Spleen (tissue), 11 donors: Measurements from ENCODE around the gene ZNF319. TPM values are rescaled to one million over a fixed set of nuclear protein-coding genes. Genes with fewer than 3 reads are reported as not detected.

ENCODE experiments used
- DNase-seq: peaks from one replicate; pipeline ENCODE4 v3.0.0-alpha.2; 2020
- H3K27ac ChIP-seq, 8 donors: fragments of 200-600 bp; sonication (generic) in 7 of 8; 1 replicate in 4 of 8; 2 replicates in 4 of 8; pipeline versions ENCODE4 v1.5.0 to v1.8.0; 2016 to 2021; ENCODE audit warnings: inconsistent platforms in 4 of 8, mild to moderate bottlenecking in 4 of 8, moderate library complexity in 1 of 8
- H3K27me3 ChIP-seq, 7 donors: fragments of 200-600 bp; sonication (generic) in 6 of 7; replicated peaks in 1 of 7; 1 replicate in 4 of 7; 2 replicates in 3 of 7; pipeline versions ENCODE4 v1.5.0 to v1.8.0; 2016 to 2021; ENCODE audit warnings: inconsistent platforms in 3 of 7, mild to moderate bottlenecking in 1 of 7
- H3K36me3 ChIP-seq, 6 donors: fragments of 200-600 bp; sonication (generic) in 5 of 6; 1 replicate in 4 of 6; 2 replicates in 2 of 6; pipeline versions ENCODE4 v1.5.0 to v1.8.0; 2016 to 2021; ENCODE audit warnings: inconsistent platforms in 2 of 6
- H3K4me1 ChIP-seq, 6 donors: fragments of 200-600 bp; sonication (generic) in 5 of 6; 1 replicate in 3 of 6; 2 replicates in 3 of 6; pipeline versions ENCODE4 v1.5.0 to v1.8.0; 2016 to 2021; ENCODE audit warnings: inconsistent platforms in 3 of 6
- H3K4me3 ChIP-seq, 8 donors: fragments of 200-600 bp; sonication (generic) in 7 of 8; 1 replicate in 4 of 8; 2 replicates in 4 of 8; pipeline versions ENCODE4 v1.5.0 to v1.8.0; 2016 to 2021; ENCODE audit warnings: inconsistent platforms in 4 of 8, mild to moderate bottlenecking in 4 of 8, moderate library complexity in 2 of 8
- H3K9me3 ChIP-seq, 8 donors: fragments of 200-600 bp; sonication (generic) in 7 of 8; 1 replicate in 4 of 8; 2 replicates in 4 of 8; pipeline versions ENCODE4 v1.5.0 to v1.8.0; 2016 to 2021; ENCODE audit warnings: inconsistent platforms in 4 of 8
- POLR2A ChIP-seq, 3 donors: fragments of 450-650 bp; IDR thresholded peaks; one replicate each; pipeline ENCODE4 v1.5.1; 2017; ENCODE audit warnings: antibody characterized with exemption in 3 of 3, mild to moderate bottlenecking in 1 of 3
- POLR2AphosphoS5 ChIP-seq, 3 donors: sonication (generic); formaldehyde crosslinking; IDR thresholded peaks; one replicate each; pipeline ENCODE4 v1.5.1; 2017; ENCODE audit warnings: antibody characterized with exemption in 3 of 3
- WGBS, 5 donors: extraction: QIAGEN DNeasy Blood & Tissue Kit in 3 of 5; methylation state at CpG; one replicate each; pipeline versions ENCODE4 v1.1.5 to v1.1.7; 2013 to 2018; 5-methylcytosine and 5-hydroxymethylcytosine counted together
- intact Hi-C: fragments of 100-400 bp; cut with DNase I; formaldehyde crosslinking; loops from one replicate; pipeline ENCODE4 v1.15.0; 2023; ENCODE audit warnings: low total_unique reads
- polyA plus RNA-seq, 3 donors: library from polyadenylated mRNA; stranded (reverse); fragments of 200-250 nt; gene quantifications; one replicate each; pipeline ENCODE4 v1.2.1, GENCODE V29; 2013
- total RNA-seq, 7 donors: library from RNA; depleted of rRNA in 3 of 7; stranded (reverse); fragments of >200 nt in 3 of 7; fragmentation: NEBNext Ultra II Directional in 4 of 7; extraction: Animal tissue kit (Norgen Biotek cat#: 25700) in 4 of 7; gene quantifications; one replicate each; pipeline versions ENCODE4 v1.1.0 to v1.2.1, GENCODE V29; 2016 to 2021
- TF ChIP-seq, protein P1 (sequence below), 11 experiments: fragments of 200-600 bp in 7 of 11; fragments of 450-650 bp in 4 of 11; sonication (generic) in 4 of 11; IDR thresholded peaks in 8 of 11; conservative IDR thresholded peaks in 3 of 11; 1 replicate in 7 of 11; 2 replicates in 4 of 11; pipeline versions ENCODE4 v1.4.0 to v1.8.0; 2016 to 2021; ENCODE audit warnings: antibody characterized with exemption in 11 of 11, inconsistent platforms in 4 of 11, mild to moderate bottlenecking in 1 of 11
- donor health status: healthy with polysubstance abuse.
- donor health status: DM: no; HTN: no; CAD: no; lungs with moderate emphysema.
- donor health status: DM: no; HTN: no; CAD: no.
- donor health status: Bipolar disorder and iron deficiency.
- donor health status: healthy.
- donor health status: DM: no; HTN: no; CAD: no.
- donor health status: DM: yes; HTN: yes; CAD: no.

ZNF319 gene
- total and polyA plus RNA-seq, 10 donors = 3.0 to 23.4 (median 16.1) TPM

- WGBS, 5 donors = 78 to 95% (median 79%) methylated on average over 9 of the region's 9 CpGs
- H3K27me3 ChIP-seq = no peaks in the 10 kb centered on the region
- H3K4me1 ChIP-seq = no peaks in the 10 kb centered on the region
- H3K36me3 ChIP-seq = no peaks in the 10 kb centered on the region
- no peak for DNase-seq
- H3K27ac ChIP-seq = no peak overlapping the region
- no peak overlapping the region for H3K4me3 ChIP-seq
- TF ChIP-seq POLR2AphosphoS5 (IDR thresholded peaks at IDR 0.05) = no peak
- no peak for TF ChIP-seq POLR2A (IDR thresholded peaks at IDR 0.05)
- TF ChIP-seq, protein P1, sequence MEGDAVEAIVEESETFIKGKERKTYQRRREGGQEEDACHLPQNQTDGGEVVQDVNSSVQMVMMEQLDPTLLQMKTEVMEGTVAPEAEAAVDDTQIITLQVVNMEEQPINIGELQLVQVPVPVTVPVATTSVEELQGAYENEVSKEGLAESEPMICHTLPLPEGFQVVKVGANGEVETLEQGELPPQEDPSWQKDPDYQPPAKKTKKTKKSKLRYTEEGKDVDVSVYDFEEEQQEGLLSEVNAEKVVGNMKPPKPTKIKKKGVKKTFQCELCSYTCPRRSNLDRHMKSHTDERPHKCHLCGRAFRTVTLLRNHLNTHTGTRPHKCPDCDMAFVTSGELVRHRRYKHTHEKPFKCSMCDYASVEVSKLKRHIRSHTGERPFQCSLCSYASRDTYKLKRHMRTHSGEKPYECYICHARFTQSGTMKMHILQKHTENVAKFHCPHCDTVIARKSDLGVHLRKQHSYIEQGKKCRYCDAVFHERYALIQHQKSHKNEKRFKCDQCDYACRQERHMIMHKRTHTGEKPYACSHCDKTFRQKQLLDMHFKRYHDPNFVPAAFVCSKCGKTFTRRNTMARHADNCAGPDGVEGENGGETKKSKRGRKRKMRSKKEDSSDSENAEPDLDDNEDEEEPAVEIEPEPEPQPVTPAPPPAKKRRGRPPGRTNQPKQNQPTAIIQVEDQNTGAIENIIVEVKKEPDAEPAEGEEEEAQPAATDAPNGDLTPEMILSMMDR (IDR thresholded peaks at IDR 0.05 in 8 of 11, conservative IDR thresholded peaks at IDR 0.05 in 3 of 11) = no peak
- intact Hi-C loops = no loop called here
- H3K9me3 ChIP-seq = no peaks in the 10 kb centered on the region
Measured at GRCh38 chr16:57966986-57967385, 33.5 kb downstream of the ZNF319 start.

- TF ChIP-seq POLR2AphosphoS5 (IDR thresholded peaks at IDR 0.05) = no peak
- no peak for TF ChIP-seq POLR2A (IDR thresholded peaks at IDR 0.05)
- TF ChIP-seq, protein P1 (IDR thresholded peaks at IDR 0.05 in 8 of 11, conservative IDR thresholded peaks at IDR 0.05 in 3 of 11) = no peak
- H3K9me3 ChIP-seq = no peaks in the 10 kb centered on the region
- H3K27me3 ChIP-seq = no peaks in the 10 kb centered on the region
- DNase-seq = no peak
- H3K4me3 ChIP-seq = no peak overlapping the region
- no peak overlapping the region for H3K27ac ChIP-seq
- intact Hi-C loops = no loop called here
- no peaks in the 10 kb centered on the region for H3K36me3 ChIP-seq
- no peaks in the 10 kb centered on the region for H3K4me1 ChIP-seq
- WGBS, 5 donors = 36 to 64% (median 45%) methylated on average over 4 of the region's 4 CpGs
Measured at GRCh38 chr16:57966204-57966771, 34.2 kb downstream of the ZNF319 start.

DNA sequence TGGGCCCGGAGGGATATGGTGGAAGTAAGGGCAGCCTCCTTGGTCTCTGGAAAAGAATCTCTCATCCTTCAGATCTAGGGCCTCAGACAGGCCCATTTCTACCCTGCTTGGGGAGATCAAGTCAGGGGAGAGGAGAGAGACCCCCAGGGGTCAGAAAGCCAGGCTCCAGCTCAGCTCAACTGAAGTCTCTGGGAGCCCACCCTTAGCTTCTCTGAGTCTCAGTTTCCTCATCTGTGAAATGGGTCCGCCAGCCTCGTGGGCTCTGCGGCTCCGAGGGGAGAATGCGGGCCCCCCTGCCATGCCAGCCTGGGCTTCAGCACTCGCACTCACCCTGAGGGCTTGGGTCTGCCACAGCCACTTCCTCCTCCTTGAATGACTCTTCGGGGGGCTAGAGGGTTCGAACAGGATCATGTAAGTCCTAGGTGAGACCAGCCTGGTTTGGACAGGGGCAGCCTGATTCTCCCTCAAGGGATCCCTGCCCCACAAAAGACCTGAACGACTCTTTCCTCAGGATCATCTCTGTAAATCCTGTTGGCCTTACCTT, 36.2 kb downstream of the ZNF319 start:
- H3K27ac ChIP-seq = no peak overlapping the region
- intact Hi-C loops = no loop called here
- H3K36me3 ChIP-seq = no peaks in the 10 kb centered on the region
- no peak overlapping the region for H3K4me3 ChIP-seq
- no peaks in the 10 kb centered on the region for H3K4me1 ChIP-seq
- no peaks in the 10 kb centered on the region for H3K27me3 ChIP-seq
- DNase-seq = peak; percentile 20
- TF ChIP-seq POLR2A (IDR thresholded peaks at IDR 0.05) = no peak
- H3K9me3 ChIP-seq = no peaks in the 10 kb centered on the region
- 75 to 89% (median 79%) methylated on average over 4 to 10 of the region's 10 CpGs for WGBS, 5 donors

GRCh38 chr16:57962756-57963155, 37.7 kb downstream of the ZNF319 start:
- Histone ChIP-seq H3K4me3 (no peak overlapping the region), H3K9me3 (no peaks in the 10 kb centered on the region)

GRCh38 chr16:57962046-57962445, 38.4 kb downstream of the ZNF319 start:
- H3K36me3 ChIP-seq = no peaks in the 10 kb centered on the region
- no peaks in the 10 kb centered on the region for H3K4me1 ChIP-seq
- no peak overlapping the region for H3K4me3 ChIP-seq
- no peak overlapping the region for H3K27ac ChIP-seq
- DNase-seq = no peak
- 58 to 82% (median 71%) methylated on average over 5 of the region's 5 CpGs for WGBS, 5 donors
- H3K9me3 ChIP-seq = no peaks in the 10 kb centered on the region
- no peak for TF ChIP-seq POLR2A (IDR thresholded peaks at IDR 0.05)
- TF ChIP-seq, protein P1 (IDR thresholded peaks at IDR 0.05 in 8 of 11, conservative IDR thresholded peaks at IDR 0.05 in 3 of 11) = no peak
- TF ChIP-seq POLR2AphosphoS5 (IDR thresholded peaks at IDR 0.05) = no peak
- H3K27me3 ChIP-seq = no peaks in the 10 kb centered on the region
- intact Hi-C loops = no loop called here

More at GRCh38 chr16:57962756-57963155, 37.7 kb downstream of the ZNF319 start:
- no peak for TF ChIP-seq POLR2AphosphoS5 (IDR thresholded peaks at IDR 0.05)
- no peak for TF ChIP-seq POLR2A (IDR thresholded peaks at IDR 0.05)
- Histone ChIP-seq H3K27ac (no peak overlapping the region), H3K36me3 (no peaks in the 10 kb centered on the region), H3K27me3 (no peaks in the 10 kb centered on the region), H3K4me1 (no peaks in the 10 kb centered on the region)
- intact Hi-C loops = no loop called here
- 73 to 87% (median 82%) methylated on average over 3 to 9 of the region's 9 CpGs for WGBS, 5 donors
- DNase-seq = peak; percentile 53
